GM19395 (cell line): ENCODE measurements around the gene CNTNAP2.

Experiments used
- ATAC-seq: cut with Tn5 transposase; IDR thresholded peaks from one replicate; pipeline ENCODE4 v1.9.1; 2021; ENCODE audit warnings: mild to moderate bottlenecking, moderate library complexity; ENCODE audit not compliant: unreplicated experiment

CNTNAP2 gene

DNA sequence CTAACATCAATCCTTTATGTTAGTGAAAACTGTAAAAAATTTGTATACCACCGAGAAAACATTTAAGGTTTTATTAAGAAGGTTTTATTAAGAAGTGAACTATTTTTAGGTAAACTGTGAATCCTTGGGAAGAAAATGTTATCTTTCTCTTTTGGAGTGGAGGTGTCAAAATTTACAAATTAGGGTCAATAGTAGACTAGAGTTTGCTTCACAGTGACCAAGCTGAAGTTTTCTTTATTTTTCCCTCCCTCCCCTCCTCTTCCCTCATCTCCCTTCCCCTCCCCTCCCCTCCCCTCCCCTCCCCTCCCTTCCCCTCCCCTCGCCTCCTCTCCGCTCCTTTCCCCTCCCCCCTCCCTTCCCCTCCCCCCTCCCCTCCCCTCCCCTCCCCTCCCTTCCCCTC is 168.8 kb downstream of the CNTNAP2 start:
- ATAC-seq, result no peak

DNA sequence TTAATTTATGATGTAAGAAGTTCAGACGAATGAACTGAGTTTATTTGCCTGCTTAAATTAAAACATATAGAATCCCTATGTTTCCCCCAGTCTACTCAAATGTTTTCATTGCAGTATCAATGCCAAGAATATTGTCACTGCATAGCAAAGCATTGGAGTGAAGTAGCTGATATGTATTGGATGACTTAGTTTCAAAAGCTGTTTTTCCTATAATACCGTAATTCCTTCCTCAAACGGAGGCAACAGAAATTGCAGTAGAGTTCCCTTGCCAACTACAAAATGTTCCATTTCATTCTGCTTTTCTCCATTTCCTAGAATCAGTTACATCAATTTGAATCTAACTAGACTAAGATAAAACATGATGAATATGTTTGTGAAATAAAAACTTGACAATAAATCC is 174.1 kb downstream of the CNTNAP2 start:
- no peak for ATAC-seq

DNA sequence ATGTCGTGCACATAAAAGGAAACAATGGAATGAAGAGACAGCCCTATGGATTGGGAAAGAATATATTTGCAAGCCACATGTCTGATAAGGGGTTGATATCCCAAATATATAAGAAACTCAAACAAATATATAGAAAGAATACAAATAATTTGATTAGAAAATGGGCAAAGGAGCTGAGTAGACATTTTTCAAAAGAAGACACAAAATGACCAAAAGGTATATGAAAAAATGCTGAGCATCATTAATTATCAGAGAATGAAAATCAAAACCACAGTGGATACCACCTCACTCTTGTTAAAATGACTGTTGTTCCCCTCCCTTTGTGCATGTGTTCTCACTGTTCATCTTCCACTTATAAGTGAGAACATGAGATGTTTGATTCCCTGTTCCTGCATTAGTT is 175.3 kb downstream of the CNTNAP2 start:
- ATAC-seq, result no peak

DNA sequence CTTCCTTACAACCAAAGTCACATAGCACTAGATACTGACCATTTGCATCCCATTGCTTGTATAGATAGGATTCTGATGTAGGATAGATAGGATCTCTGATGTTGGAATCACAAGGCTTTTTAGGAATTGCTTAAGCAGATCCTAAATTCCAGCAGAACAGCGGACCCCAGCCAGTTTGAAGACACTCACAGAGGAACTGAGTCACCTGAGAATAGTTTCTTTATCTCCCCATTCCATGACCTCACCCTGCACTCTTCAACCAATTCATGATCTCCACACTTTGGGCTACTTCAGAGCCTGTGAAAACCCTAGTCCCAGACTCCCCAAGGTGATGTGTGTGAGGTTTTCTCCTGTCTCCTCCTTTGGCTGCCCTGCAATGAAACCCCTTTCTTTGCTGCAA is 179.4 kb downstream of the CNTNAP2 start:
- ATAC-seq, result no peak

DNA sequence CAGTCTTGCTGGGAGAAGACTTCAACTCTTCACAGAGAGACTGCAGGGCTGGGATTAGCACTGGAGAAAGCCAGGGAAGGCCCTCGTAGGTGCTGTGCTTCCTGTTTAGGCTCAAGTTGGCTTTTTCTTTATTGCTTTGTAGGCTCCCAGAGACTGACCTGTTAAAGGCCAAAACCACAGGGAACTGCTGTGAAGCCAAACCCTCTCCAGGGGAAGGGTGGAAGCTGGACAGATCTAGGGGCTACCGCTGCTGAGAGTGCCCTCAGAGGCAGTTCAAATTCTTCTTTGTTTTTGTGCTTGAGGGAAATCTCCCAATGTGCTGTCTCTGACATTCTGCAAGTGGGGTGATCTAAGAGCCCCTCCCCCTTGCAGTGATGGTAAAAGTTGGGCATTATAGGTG is 198.4 kb downstream of the CNTNAP2 start:
- no peak for ATAC-seq

DNA sequence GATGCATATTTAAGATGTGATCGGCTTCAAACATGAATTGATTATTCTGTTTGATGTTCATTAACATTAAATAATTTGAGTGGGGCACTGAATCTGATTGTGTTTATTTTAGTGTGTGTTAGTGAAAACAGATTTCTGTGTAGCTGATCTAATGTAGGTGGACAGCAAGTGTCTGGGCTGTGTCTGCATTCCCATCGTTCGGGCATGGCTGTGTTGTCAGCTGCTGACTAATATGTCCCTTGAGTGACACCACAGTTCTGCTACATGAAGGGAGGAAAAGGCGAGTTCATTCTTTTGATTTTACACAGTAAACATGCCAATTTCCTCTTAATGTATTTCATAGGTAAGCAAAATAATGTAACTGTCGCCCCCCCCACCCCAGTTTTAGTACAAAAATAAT is 203.0 kb downstream of the CNTNAP2 start:
- ATAC-seq, result no peak

DNA sequence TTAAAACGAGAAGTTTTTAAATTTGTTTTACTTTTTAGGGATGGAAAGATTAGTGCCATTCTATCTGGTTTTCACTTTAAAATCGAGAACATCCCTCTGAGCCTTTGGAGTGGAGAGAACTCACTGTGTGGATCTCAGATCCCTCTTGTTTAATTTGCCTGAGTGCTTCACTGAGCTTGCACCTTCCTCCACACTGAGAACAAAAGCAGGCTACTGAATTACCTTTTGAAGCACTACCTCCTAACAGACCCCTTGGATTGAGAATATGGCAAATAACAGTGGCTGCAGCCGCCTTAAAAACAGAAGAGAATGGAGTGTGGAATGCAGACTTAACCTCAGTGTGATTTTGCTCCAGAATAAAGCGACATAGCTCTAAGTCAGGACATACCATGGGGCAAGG is 204.7 kb downstream of the CNTNAP2 start:
- no peak for ATAC-seq

DNA sequence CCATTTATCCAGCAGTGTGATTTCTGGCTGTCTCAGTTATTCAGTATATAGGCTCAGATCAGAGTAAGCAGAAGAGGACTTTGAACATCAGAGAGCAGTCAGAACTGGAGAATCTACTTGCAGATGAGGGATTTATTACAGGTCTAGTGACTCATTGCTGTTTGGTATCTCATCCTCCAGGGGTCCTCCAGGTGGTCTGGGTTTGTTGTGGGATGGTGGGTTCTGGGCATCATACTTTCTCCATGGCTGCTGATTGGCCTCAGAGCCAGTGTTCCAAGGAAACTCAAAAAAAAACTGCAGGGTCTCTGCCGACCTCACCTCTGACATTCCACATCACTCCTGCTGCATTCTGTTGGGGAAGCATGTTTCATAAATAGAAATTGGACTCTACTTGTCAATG is 214.8 kb downstream of the CNTNAP2 start:
- no peak for ATAC-seq

DNA sequence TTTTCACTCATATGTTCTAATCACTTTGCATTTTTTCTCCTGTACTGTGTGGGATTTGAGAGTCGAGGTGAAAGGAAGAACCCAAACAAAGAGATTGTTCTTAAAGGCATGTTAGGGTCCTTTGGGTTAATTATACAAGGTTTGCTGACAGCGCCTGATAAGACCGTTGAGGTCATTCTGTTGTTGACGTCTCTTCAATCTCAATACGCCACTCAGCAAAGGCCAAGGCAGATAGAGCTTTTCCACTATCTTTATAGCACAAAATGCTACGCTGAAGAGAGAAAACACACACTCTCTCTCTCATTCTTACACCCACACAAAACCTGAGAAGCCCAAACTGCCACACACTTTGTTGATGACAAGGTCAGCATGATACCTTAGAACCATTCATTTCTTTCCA is 228.7 kb downstream of the CNTNAP2 start:
- no peak for ATAC-seq

DNA sequence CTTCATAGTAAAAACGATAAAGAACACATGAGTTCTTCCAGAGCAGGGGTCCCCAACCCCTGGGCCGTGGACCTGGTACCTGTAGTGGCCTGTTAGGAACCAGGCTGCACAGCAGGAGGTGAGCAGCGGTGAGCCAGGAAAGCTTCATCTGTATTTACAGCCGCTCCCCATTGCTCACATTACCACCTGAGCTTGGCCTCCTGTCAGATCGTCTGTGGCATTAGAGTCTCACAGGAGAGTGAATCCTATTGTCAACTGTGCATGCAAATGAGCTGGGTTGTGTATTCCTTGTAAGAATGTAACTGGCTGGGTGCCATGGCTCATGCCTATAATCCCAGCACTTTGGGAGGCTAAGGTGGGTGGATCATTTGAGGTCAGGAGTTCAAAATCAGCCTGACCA is 229.5 kb downstream of the CNTNAP2 start:
- no peak for ATAC-seq

DNA sequence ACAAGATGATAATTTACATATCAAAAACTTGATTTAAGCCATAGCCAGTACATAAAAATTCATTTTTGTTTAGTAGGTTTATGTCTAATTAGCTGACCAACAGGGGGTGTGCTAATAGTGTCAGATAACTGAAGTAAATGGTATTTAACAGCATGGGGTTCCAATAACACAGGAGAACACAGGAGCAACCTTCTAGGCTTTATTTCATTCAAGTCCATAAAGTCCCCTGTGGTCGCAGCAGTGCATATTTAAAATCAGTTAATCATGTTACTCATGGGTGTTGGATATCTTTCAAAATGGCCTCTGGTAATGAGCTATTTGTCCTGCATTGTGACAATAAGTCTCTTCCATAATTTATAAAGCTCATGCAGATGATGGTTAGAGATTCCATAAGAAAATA is 238.6 kb downstream of the CNTNAP2 start:
- ATAC-seq, result no peak

DNA sequence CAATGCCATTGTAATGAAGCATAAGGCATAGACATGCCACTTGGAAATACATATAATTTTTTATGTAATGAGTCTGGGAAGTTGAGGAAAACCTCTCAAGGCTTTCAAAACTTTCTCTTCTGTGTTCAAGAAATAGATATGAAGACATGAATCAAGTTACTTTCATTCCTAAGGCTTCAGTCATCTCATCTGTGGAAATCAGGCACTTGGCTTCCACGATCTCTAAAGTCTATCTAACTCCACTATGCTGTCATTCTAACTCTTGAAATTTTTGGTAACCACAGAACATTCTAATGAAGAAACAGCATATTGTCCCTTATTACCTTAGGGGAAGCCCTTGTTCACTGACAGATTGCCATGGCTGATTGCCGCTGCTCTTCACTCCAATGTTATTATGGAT is 242.6 kb downstream of the CNTNAP2 start:
- ATAC-seq, result no peak

DNA sequence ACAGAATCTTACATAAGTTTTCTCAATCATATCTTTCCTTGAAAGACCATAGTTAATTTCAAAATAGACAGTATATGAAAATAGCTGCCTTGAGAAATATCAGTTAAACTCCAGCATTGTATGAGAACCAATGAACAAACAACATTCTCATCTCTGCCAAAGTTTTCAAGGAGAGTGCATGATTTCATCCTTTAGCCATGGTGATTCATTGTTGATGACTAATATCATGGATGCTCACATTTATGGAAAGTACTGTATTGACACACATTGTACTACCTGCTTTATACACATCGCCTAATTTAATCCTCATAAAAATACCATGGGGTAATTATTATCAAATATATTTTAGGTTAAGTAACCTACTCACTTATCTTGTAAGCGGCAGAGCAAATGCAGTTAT is 250.3 kb downstream of the CNTNAP2 start:
- ATAC-seq, result no peak

DNA sequence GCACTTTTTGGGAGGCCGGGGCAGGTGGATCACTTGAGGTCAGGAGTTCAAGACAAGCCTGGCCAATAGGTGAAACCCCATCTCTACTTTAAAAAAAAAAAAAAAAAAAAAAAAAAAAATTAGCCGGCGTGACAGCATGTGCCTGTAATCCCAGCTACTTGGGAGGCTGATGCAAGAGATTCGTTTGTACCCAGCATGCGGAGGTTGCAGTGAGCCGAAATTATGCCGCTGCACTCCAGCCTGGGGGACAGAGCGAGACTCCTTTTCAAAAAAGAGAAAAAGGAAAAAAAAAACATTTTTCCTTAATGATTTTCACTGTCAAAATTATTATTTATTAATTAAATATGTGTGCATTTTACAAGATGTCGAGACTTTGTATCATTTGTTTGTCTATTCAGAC is 253.6 kb downstream of the CNTNAP2 start:
- no peak for ATAC-seq

DNA sequence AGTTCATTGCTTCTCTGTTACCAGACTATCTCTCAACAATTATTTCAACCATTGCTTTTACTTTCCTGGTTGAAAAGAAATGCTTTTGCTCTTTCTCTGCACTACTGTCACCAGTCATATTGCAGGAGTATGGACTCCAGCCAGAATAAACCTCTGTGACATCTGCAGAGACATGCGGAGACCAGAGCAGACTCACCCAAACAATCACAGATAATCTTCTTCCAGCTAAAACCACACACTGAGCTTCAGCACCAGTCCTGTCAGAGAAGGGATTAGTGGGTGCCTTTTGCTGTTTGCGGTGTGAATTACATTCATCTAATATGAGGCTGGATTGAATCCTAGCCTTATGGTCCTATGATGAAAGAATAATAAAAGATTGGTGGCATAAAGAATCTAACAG is 258.6 kb downstream of the CNTNAP2 start:
- ATAC-seq, result no peak

DNA sequence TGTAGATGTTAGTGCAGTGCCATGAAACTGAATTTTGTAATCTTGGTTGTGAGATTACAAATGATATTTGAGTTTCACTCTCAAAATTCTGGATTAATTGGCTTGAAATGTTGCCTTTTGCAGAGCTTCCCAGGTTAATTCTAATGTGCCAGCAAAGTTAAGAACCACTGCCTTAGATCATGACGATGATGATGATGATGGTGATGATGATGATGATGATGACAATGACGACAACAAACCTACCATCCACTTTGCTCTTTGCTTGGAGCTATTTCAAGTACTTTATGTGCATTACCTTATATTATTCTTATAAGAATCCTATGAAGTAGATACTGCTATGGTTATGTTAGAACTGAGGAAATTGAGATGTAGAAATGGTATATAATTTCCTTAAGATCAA is 261.6 kb downstream of the CNTNAP2 start:
- ATAC-seq, result no peak

DNA sequence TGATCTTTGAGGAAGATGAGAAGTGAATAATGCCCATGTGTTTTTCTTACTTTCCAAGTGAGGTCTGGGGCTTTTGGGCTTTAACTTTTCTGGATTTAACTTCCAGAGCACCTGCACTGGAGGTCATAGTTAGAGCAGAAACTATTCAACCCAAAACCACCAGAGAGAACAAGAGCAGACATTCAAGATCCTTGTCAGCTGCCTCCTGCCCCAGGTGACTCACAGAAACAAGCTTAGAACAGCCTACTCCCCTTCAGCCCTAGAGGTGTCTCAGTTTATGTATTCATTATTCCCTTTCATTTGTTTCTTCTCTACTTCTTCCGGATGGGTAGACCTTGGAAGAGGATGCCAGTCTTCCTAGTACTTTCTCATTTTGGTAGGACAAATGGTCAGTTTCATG is 270.5 kb downstream of the CNTNAP2 start:
- no peak for ATAC-seq

DNA sequence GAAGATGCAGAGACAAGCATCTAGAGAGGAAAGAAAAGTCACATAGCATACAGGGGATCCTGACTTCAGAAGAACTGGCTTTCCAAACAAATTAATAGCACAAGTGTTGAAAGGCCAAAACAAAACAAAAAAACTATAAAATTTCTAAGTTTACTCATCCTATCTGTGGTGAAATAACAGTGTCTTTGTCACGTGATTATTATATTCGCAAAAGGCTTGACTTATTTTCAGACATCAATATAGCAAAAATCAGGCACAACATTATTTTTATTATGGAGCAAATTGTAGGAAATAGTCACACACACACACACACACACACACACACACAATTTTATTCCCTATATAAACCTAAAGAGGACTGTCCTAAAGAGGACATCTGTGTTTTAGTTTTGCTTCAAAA is 272.3 kb downstream of the CNTNAP2 start:
- ATAC-seq, result no peak

DNA sequence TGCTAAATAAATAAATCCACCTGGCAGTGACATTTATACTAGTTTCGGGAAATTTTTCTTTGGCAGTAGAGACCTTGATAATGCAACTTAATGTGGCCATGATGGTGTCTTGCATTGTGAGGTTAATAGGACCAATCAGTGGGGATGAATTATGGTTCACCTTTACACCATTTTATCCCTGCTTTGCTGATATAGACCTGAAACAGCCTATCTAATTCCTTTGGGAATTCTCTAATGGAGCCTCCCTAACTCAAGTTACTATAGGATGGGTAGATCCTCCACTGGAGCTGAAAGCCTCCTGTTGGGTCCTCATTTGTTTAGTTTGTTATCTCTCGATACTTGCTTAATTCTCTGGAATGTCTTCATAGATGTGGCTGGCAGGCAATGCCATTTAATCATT is 276.7 kb downstream of the CNTNAP2 start:
- no peak for ATAC-seq

DNA sequence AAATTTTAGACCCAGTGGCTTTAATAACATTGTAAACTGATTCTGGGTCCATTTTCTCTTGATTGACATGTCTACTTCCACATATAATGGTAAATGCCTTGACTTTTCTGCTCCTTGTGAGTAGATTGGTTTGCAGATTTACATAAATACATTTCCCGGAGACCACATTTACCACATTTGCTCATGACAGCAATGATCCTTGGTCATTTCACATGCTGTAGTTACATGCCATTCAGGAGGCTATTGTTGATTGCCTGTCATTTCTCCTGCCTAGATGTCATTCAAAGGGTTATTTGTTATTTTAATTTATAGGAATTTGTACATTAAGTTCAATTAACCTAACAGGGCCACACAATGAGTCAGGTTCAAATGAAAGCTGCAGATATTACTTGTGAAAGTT is 280.5 kb downstream of the CNTNAP2 start:
- ATAC-seq, result no peak

DNA sequence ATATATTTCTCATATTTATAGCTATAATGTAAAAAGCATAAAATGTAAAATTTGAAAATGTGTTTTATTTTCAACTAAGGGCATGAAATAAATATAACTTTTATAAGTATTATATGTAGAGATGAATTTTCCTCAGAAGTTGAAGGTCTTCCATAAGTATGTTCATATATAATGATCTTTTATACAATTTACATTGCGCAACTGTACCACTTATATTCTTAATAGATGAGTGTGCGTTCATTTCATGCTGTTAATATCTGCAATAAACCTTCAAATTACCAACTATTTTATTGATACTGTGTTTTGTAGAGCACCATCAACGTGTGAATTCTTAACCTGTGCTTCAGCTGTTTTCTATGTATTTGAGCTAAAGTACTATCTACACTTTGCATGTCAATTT is 285.3 kb downstream of the CNTNAP2 start:
- ATAC-seq, result no peak

DNA sequence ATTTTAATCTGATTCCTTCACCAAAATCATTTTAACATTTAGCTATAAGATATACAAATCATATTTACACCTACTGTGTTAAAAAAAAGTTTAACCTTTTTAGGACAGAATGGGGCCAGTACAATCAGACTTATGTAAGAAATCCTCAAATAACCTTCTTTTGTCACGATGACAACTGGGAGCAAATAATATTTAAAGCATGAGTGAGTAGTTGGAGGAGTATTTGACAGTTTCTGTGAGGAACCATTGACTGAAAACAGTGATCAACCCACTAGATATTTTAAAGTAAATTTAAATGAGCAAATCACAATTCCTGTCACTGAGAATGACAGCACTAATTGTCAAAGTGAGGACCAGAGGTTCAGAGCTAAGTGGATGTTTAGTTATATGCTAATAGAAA is 289.1 kb downstream of the CNTNAP2 start:
- ATAC-seq, result no peak

DNA sequence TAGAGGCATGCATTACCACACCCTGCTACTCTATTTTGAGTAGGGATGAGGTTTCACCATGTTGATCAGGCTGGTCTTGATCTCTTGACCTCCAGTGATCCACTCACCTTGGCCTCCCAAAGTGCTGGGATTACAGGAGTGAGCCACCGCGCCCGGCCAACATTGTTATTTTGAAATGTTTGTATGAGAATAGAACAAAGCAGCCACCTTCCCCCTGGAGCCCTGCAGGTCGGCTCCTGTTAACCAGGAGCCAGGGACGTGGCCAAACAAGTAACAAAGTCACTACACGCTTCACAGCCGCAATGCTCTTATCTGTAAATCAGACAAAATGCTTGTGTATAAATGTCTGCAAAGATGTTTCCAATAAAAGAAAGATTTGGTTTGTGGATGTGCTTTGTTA is 295.4 kb downstream of the CNTNAP2 start:
- no peak for ATAC-seq

DNA sequence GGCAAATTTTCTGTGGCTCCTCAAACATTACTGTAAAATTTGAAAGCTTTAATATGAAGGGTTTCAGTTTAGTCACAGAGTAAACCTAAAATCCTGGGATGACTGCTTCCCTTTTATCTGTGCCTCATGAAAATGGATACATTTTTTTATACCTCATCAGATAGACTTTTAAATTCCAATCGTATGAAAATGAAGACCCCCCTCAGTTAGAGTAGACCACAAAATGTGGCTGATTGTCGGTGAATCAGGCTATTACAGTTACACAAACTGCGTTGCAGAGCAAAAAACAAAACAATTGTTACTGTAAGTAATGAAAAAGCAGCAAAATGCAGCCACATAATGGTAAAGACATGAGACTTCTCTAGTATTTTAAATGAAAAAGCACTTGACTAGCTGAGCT is 296.2 kb downstream of the CNTNAP2 start:
- no peak for ATAC-seq
